Adrenal gland (tissue), 5 donors: Measurements from ENCODE around the gene WDFY4.

Experiments
- POLR2A ChIP-seq, 2 donors: fragments of 450-650 bp; IDR thresholded peaks; one replicate each; pipeline ENCODE4 v1.6.1; 2017; ENCODE audit warnings: antibody characterized with exemption in 2 of 2, mild to moderate bottlenecking in 2 of 2, moderate library complexity in 1 of 2
- TF ChIP-seq, protein P1 (sequence below), 6 experiments: fragments of 450-650 bp in 4 of 6; fragments of 200-600 bp in 2 of 6; sonication (generic) in 1 of 6; IDR thresholded peaks; 1 replicate in 5 of 6; 2 replicates in 1 of 6; pipeline versions ENCODE4 v1.5.1 to v1.8.0; 2016 to 2021; ENCODE audit warnings: antibody characterized with exemption in 6 of 6, mild to moderate bottlenecking in 2 of 6, moderate library complexity in 1 of 6
- donor health status: DM: no; HTN: no; CAD: no.

DNA sequence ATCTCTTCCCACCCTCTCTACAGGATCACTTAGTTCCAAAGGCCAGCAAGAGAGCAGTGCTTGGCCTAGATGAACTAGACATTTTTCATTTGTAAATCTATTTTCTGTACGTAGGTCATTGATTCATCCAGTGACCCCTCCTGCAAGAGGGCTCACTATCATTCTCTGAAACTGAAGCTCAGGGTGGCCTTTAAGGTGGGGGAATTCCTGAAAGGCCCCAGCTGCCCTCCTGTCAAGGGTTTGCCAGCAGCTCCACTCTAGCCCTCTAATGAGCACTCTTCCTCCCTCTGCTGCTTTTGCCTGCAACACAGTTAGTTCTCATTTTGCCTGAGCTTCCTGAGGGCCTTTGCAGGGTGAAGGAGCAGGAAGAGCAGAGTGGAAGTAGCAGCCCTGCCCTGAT lies 213.8 kb downstream of the WDFY4 start:
- TF ChIP-seq, protein P1, sequence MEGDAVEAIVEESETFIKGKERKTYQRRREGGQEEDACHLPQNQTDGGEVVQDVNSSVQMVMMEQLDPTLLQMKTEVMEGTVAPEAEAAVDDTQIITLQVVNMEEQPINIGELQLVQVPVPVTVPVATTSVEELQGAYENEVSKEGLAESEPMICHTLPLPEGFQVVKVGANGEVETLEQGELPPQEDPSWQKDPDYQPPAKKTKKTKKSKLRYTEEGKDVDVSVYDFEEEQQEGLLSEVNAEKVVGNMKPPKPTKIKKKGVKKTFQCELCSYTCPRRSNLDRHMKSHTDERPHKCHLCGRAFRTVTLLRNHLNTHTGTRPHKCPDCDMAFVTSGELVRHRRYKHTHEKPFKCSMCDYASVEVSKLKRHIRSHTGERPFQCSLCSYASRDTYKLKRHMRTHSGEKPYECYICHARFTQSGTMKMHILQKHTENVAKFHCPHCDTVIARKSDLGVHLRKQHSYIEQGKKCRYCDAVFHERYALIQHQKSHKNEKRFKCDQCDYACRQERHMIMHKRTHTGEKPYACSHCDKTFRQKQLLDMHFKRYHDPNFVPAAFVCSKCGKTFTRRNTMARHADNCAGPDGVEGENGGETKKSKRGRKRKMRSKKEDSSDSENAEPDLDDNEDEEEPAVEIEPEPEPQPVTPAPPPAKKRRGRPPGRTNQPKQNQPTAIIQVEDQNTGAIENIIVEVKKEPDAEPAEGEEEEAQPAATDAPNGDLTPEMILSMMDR (IDR thresholded peaks at IDR 0.05), result no peak
- no peak for TF ChIP-seq POLR2A (IDR thresholded peaks at IDR 0.05)
